Measurements from ENCODE around the gene ZNF608. TPM values are rescaled to one million over a fixed set of nuclear protein-coding genes. Genes with fewer than 3 reads are reported as not detected.
A peak's percentile ranks its signal among the peaks of the same experiment; 100 is the strongest.

Gene ZNF608, protein sequence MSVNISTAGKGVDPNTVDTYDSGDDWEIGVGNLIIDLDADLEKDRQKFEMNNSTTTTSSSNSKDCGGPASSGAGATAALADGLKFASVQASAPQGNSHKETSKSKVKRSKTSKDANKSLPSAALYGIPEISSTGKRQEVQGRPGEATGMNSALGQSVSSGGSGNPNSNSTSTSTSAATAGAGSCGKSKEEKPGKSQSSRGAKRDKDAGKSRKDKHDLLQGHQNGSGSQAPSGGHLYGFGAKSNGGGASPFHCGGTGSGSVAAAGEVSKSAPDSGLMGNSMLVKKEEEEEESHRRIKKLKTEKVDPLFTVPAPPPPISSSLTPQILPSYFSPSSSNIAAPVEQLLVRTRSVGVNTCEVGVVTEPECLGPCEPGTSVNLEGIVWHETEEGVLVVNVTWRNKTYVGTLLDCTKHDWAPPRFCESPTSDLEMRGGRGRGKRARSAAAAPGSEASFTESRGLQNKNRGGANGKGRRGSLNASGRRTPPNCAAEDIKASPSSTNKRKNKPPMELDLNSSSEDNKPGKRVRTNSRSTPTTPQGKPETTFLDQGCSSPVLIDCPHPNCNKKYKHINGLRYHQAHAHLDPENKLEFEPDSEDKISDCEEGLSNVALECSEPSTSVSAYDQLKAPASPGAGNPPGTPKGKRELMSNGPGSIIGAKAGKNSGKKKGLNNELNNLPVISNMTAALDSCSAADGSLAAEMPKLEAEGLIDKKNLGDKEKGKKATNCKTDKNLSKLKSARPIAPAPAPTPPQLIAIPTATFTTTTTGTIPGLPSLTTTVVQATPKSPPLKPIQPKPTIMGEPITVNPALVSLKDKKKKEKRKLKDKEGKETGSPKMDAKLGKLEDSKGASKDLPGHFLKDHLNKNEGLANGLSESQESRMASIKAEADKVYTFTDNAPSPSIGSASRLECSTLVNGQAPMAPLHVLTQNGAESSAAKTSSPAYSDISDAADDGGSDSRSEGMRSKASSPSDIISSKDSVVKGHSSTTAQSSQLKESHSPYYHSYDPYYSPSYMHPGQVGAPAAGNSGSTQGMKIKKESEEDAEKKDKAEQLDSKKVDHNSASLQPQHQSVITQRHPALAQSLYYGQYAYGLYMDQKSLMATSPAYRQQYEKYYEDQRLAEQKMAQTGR (N-terminal part only)
- 10 to 100 TPM; 58.7 to 68.3 (median 60.2) TPM for polyA plus RNA-seq (ENCODE audit: insufficient read length in 3 of 3)

- DNase-seq (ENCODE audit: low read depth in 3 of 3, low spot score in 2 of 3) = peak in 1 of 3 donors; percentile 69
Measured at GRCh38 chr5:124745928-124746915, at the start of gene ZNF608. TSS of gene ZNF608 (minus strand) at chr5:124746639. CDS start at chr5:124744989, 1,650 bp downstream.

GRCh38 chr5:124795829-124796228 is 49.4 kb upstream of the ZNF608 start:
- DNase-seq (ENCODE audit: low read depth in 3 of 3, low spot score in 2 of 3) = no peak

GRCh38 chr5:124790895-124791732 is 44.7 kb upstream of the ZNF608 start:
- peak in 1 of 3 donors; percentile 72 for DNase-seq (ENCODE audit: low read depth in 3 of 3, low spot score in 2 of 3)

DNA sequence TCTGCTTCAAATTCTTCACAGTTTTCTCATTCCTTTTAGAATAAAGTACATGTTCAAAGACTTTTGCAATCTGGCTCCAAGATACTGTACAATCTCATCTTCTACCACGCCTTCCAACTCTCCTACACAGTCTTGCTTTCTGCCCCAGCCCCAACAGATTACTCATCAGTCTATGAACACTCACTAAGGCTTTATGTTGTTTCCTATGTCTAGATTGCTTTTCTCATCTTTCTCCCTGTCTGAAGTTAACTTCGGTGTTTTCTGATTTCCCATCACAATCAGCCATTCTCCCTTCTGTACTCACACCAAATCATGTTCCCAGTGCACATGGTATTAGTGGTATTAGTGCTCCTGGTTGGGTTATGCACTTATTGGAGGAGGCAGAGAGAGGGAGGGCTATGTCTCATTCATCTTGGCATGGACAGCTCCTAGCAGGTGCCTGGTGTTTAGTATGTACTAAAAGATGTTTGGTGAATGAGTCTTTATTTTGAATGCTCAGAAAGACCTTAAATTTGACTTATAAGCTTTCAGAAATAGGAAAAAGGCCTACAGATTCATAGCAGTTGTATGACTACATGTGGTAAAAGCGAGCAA is 44.0 kb upstream of the ZNF608 start:
- no peak for DNase-seq (ENCODE audit: low read depth in 3 of 3, low spot score in 2 of 3)

DNA sequence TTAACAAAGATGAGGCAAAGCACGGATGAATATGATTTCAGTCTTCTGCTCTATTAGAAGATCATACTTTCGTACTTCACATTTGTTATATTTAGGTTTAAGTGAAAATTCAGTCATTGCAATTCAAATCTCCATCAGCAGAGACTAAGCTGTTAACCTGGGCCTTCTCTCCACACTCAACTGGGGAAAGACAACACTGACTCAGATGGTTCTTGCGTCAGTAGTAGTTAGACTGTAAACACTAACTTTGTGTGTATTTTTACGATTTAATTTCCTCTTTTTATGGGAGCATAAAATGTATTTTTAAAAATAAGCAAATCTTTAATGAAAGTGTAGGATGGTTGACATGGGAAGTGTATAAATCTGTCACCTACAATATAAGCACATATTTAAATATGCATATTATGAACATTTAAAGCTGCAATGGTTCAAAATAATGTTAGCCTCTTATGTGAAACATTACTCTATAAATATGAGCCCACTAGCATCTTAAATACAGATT is 42.7 kb upstream of the ZNF608 start:
- DNase-seq (ENCODE audit: low read depth in 3 of 3, low spot score in 2 of 3) = no peak

DNA sequence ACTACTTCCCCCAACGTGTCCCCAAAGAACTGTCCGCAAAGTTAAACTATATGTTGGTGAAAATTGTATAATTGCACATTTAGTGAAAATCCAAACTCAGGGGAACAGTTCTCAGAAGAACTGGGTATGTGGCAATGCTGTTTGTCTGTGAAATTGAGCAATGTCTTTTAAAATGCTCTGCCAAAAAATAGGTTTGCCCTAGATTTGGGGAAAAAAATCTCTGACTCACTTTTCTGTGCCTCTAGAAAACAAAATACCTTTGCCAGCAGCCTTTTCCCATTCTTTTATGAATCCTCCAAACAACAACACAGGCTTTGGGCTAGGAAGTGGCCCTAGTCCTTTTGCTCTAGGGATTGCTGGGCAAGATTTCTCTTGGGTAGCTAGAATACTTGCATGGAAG is 37.4 kb upstream of the ZNF608 start:
- DNase-seq (ENCODE audit: low read depth in 3 of 3, low spot score in 2 of 3) = no peak

DNA sequence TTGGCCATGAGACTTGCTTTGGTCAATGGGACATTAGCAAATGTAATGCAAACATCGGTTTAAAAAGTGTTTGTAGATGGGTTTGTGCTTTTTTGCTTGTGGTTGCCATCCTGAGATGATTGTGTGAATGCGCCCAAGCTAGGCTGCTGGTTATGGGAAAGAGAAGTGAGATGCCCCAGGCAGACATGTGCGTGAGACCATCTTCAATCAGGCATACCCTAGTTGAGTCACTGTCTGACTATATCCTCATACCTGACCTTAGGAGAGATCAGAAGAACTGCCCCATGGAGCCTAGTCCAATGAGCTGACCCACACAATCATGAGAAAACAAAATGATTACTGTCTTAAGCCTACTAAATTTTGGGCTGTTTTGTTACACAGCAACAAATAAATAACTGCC is 36.8 kb upstream of the ZNF608 start:
- DNase-seq (ENCODE audit: low read depth in 3 of 3, low spot score in 2 of 3) = no peak

DNA sequence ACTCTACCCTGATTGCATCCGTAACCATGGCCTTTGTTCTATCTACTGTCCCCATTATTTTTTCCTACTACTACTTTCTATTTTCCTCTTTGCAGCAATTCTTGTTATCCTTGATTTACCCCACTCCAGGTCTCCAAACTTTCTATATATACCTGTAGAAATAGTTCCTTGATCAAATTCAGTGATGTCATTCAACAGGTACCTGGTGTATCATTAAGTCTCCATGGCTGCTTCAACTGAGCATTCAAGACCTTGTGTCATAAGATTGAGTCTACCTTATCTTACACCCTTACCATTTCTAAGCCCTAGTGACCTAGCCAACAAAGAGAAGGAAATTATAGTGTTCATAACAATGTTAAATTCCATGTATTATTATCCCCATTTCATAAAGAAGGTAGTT is 35.8 kb upstream of the ZNF608 start:
- no peak for DNase-seq (ENCODE audit: low read depth in 3 of 3, low spot score in 2 of 3)

DNA sequence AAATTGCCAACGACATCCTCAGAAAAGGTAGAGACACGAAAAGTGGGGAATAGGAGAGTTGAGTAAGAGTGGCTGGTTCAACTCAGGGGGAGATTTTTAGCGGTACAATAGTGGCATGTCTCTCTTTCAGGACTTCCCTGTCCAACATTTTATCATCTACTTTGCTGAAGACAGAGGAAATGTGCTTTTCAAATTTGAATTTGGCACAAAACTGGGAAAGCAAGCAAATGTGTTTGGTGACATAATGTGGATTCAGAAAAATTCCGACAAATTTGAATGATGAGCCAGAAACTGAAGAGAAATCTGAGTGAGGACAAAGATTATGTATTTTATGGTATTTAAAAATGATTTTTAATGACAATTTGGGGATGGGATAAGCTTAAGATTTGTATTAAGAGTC is 33.6 kb upstream of the ZNF608 start:
- DNase-seq (ENCODE audit: low read depth in 3 of 3, low spot score in 2 of 3) = no peak

DNA sequence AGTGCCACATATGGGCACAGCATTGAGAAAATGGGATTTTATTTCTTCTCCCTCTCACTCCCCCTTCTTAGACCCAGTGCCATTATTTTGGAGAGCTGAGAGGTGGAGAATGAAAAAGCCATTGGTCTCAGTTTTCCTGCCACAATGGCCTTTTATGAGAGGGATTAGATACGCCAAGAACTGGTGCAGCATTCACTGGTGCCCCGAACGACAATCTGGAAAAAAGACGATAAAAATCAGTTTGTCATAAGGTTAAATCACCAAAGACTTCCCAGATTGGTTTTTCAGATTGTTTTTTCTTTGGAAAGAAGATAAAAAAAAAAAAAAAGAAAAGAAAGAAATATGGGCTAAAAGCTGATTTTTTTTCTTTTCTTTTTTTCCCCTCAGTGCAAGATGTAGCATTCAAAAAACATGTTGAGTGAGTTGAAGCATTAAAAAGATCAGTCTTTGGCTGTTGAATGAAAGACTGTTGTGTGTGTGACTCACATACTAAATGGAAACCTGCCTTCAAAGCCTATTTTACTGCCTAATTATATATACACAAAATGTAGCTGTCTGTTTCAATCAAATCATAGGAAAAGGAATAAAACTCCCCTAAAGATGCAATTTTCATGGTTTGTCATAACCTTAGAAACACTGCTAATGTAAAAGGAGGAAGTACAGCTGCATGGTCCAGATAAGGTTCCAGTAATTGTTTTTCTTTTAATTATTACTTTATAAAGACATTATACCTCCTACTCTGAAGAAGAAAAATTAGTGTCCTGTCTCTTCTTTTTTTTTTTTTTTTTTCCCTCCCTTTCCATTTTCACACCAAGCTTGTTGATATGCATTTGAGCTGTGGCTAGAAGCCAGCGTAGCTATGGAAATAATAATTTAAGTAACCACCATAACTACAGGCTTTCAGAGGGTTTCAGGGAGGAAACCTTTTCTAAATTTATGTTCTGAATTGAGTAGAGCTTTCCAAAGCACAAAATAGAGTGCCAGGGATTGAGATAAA is 27.2 kb upstream of the ZNF608 start:
- DNase-seq (ENCODE audit: low read depth in 3 of 3, low spot score in 2 of 3) = no peak

- no peak for DNase-seq (ENCODE audit: low read depth in 3 of 3, low spot score in 2 of 3)
Measured at GRCh38 chr5:124772457-124773200, 26.2 kb upstream of the ZNF608 start.

- DNase-seq (ENCODE audit: low read depth in 3 of 3, low spot score in 2 of 3) = no peak
Measured at GRCh38 chr5:124771761-124772160, 25.3 kb upstream of the ZNF608 start.

DNA sequence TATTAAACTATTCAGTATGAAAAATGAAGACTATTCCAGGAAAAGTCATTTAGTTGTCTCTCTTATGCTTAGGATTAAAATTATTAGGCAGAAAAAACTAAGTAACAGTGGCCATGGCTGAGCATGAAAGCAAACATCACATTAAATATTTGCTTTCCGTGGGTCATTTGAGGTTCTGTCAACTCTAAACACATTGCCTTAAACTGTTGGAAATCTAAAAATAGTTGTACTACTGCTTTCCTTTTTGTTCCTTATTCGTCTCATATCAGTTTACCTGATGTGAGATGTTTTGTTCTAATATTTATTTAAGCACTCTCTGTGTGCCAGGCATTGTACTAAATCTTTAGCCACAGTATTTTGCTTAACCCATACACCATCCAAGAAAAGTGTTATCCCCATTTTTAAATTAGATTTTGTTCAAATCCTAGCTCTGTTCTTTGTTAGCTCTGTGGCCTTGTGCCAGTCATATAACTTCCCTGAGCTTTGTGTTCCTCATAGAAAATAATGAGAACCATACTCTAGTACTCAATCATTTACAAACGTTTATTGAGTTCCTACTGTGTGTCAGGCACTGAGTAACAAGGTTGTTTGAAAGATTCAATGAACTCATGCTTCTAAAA is 18.7 kb upstream of the ZNF608 start:
- no peak for DNase-seq (ENCODE audit: low read depth in 3 of 3, low spot score in 2 of 3)

GRCh38 chr5:124764585-124764984 is 18.1 kb upstream of the ZNF608 start:
- no peak for DNase-seq (ENCODE audit: low read depth in 3 of 3, low spot score in 2 of 3)

GRCh38 chr5:124761010-124761409 is 14.6 kb upstream of the ZNF608 start:
- DNase-seq (ENCODE audit: low read depth in 3 of 3, low spot score in 2 of 3) = no peak

- DNase-seq (ENCODE audit: low read depth in 3 of 3, low spot score in 2 of 3) = no peak
Measured at GRCh38 chr5:124760608-124761007, 14.2 kb upstream of the ZNF608 start.
